HS-5 (cell line): Measurements from ENCODE around the gene FLRT2.

Source experiments
- DNase-seq: peaks from one replicate; pipeline ENCODE4 v3.0.0-alpha.2; 2012; ENCODE audit warnings: low read depth

Gene FLRT2

DNA sequence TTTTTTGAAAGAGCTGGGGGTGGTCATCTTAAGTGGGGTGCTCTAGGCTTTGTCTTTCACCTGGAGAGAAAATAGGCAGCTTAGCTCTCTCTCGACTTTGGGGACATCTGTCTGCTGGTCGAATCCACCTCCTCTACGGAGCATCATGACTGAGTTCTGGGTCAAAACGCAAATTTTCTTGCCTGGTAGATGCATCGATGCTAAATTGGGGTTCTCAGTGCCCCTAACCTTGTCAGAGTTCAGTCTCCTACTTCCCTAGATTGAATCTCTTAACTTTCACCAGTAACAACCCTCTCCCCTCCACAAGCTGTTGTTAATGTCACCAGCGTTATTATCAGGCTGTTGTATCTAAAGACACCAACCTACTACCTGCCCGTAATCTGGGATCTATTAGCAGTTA is 682 bp downstream of the FLRT2 start:
- DNase-seq = no peak

DNA sequence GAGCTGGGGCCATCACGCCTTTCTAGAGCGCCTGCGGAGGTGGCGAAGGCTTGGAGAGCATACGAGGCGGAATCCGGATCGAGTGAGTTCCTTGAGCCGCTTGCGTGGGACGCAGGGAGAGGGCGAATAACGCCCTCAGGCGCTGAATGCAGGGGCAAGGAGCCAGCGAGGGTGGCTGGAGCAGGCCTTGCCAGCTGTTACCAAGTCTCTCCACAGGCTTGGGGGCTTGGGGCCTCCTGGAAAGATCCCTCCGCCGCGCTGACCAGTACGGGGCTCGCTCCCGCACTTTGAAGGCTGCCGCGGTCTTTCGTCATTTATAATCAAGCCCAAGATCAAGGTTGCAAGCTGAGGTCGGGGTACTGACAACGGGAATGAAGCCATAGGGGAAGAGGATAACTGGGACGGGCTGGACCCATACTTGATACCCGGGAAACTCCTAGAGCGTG is 1.2 kb downstream of the FLRT2 start:
- DNase-seq = no peak

DNA sequence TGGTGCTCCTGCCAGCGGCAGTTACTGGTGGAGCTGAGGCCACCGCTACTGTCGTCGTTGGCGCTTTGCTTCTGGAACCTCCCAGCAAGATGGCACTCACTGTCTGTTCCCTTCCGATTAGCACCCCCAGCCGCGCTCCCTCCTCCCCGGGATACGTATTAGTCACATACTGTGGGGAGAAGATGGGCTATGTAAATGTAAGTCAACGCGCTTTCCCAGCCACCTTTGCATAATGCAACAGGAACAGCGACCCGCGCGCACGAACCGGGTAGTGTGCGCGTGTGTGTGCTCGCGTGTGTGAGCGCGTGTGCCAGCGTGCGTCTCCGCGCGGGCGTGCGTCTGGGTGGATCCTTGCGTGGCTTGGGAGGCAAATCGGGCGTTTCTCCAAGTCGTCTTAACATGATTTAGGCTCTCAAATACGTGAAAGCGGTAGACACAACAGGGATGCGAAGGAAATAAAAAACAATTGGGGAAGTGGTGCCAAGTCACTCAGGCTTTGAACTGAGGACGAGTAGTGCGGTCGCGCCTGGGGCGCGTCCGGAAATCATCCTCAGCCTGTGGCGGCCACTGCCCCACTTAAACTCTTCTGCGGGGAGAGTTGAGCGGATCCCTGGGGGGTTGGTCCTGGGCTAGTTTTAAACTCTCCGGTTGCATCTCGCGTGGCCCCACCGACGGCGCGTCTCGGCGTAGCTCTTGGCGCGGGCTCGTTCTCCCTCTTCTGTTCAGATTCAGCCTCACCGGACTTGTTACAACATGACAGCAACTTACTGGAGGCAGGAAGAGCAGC is 1.8 kb downstream of the FLRT2 start:
- no peak for DNase-seq

DNA sequence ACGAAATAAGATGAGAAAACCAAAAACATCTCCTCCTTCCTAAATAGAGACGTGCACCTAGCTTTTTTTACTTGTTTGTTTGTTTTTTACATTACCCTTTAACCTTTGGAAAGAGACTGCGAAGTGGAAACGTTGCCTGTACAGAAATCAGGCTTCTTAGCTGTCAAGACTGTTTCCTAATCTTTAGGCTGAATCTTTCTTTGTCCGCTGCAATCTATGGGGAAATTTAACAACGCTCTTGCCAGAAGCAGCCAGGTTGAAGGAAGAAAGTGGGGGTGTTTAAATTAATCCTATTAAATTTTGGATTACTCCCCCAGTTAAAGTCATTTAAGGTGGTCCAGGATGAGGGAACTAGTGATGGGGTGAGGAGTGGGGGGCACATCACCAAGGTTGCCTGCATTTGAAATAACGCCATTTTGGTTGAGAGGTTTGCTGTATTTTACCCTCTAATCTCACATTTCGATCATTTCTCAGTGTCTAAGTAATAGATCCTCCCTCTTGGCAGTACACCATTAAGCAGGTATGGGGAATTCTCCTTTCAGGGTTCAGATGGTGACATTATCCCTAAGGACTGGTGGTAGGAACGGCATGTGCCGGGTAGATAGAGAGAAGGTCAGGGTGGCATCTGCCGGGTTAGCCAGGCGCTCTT is 2.6 kb downstream of the FLRT2 start:
- DNase-seq = no peak

DNA sequence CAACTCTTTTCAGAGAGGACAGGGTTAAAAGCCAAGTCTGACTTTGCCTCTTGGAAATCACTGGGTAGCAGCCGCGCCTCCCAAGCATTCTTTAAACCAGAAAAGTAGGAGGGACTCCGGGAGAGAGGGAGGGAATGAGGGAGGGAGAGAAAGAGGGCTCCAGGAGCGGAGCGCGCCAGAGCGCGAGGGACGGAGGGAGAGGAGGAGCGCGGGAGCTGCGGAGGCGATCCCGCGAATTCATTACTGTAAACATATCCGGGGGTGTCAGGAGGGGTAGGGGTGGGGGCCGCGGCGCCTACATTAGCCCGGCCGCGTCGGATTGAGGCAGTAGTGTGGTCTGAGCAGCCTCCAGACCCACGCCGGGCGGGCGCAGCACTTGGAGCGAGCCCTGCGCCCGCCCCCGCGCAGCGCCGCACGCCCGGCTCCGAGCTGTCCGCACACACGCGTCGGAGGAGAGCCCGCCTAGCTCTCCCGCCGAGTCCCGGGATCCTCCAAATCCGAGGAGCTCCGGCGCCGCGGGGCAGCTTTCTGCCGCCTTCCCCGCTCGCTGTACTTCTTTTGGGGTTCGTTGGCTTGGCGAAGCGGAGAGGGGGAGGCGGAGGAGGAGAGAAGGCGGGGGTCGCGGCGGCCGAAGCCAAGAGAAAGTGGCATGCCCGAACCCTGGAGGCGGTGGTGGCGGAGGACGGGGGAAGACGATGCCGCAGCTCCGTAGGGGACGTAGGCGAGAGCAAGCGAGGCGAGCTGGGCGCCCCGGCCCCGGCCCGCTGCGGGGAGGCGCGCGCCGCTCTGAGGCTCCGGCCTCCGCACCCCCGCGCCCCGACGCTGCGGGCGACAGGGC is 3.3 kb downstream of the FLRT2 start:
- DNase-seq = no peak

DNA sequence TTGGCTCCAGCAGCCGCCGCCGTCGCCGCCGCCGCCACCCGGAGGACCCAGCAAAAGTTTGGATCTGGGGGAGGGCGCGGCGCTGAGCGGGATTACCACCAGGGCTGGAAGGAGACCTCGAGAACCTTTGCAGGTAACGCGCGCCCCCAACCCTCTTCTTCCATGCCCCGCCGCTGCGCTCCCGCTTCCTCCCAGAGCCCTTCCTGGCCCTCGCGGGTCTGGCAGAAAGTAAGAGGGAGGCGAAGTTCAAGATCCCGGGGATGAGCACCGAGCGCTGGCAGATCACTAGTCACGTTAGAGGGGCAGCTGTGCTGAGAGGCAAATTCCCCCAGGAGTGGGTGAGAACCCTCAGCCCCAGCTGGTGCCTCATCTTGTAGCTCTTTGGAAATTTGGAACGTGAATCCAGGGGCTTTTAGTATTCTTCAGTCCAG is 3.9 kb downstream of the FLRT2 start:
- no peak for DNase-seq

DNA sequence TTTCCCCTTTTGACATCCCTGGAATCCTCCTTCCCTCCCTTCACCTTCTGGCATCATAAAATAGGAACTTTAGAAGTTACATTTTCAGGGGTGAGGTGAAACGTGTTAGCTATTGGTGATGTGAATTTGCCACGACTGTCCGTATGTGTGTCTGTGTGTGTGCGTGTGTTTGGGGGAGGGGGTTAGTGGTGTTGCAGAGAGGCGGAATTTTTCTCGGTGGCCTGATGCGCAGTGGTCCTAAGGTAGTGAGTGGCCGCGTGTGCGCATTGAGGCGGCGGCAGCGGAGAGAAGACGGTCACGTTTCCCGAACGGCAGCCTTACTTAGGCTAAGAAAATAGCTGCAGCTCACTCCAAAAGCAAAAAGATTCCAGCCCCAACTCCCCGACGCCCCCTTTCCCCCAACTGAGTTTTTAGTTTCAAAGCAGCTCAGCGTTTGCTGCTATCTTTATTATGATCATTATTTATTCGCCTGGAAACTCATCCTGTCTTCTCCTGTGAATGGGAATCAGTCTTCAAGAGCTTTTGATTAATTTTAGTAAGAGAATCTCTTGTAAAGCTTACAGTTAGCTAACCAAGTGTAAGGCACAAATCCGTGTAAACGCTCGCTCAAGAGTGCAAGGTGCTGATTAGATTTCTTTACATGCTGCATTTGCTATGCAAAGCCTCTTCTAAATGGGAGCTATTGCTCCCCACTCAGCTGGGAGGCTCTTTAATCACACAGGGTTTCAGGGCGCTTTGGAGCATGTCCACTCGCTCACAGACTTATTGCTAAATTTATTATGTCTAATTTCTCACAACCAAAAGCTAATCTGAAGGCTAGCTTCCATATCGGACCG is 4.7 kb downstream of the FLRT2 start:
- DNase-seq = no peak

DNA sequence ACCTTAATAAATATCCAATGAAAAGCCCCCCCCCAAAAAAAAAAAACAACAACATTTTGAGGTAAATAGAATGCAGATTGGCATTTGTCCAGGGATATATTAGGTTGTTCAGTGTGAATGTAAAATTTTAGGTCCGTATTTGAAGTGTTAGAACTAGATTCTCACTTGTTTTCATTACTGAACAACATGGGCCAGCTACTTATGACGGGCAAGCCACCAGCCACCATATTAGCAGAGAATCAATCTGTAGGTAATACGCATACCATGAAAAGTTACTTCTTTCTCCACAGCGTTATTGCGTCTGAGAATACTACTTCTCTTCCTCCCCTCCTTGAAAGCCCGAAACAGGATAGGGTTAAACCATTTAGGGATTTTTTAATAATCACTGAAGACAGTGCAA is 5.4 kb downstream of the FLRT2 start:
- no peak for DNase-seq

DNA sequence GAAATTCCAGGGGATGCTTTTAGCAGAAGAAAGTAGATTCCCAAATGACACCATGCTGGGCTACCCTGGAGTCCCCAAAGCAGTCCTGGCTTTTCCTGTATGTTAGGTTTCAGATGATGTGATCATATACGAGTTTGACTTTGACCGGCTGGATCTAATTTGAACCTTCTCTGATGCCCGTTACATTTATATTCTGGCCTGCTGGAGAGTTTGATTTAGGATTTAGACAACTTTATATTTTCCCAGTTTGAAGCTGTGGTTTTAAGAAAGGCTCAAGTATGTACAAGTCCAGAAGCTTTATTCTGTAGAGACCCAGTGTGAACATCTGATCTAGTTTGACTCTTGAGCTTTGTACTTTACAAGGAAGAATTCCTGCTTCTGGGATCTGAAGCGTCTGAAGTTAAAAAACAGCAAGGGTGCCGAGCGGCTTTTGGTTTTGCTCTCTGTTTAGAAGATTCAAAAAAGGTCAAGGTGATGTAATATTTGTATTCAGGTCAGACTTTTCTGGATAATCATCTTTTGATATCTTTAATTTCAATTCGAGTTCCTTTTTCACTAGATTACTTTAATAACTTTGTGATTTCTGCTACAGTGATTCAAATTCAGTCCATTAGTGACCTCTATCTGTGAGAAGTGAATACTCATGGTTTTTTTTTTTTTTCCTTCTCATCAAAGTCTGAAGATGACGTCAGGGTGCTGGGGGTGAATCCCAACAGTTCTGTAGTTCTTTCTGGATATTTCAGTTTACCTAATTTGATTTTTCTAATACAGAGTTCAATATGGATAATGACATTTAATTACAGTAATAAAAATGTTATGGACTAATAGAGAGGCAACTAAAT is 6.3 kb downstream of the FLRT2 start:
- no peak for DNase-seq

DNA sequence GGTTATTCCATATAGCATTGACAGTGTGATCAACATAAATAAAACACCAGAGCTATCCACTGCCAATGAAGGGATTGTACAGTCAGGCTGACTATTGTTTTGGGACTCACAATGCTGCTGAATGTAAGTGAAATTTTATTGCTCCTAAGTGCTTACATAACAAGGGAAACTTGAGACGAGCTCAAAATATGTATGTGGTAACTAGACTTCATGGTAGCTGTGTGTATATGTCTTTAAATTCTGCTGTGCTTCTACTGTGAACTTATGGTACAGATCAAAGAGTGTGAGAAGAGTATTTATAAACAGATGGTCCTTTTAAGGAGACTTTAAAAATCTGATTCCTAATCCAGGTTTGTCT is 6.9 kb downstream of the FLRT2 start:
- no peak for DNase-seq

DNA sequence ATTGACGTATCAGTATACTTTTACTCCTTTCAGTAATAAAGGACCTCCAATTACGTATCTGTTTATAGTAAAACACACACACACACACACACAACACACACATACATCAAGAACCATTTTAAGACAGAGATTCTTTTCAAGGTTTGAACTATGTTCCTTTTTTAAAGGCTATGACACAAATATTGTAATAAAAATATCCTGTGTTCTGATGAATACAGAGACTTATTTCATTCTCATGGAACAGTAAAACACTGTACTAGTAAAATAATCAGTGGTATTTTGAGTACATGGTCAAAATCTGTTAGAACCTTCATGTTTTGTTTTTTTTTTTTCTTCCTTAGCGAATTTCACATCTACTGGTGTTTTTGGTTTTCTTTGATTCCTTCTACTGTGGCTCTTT is 7.6 kb downstream of the FLRT2 start:
- DNase-seq = no peak

DNA sequence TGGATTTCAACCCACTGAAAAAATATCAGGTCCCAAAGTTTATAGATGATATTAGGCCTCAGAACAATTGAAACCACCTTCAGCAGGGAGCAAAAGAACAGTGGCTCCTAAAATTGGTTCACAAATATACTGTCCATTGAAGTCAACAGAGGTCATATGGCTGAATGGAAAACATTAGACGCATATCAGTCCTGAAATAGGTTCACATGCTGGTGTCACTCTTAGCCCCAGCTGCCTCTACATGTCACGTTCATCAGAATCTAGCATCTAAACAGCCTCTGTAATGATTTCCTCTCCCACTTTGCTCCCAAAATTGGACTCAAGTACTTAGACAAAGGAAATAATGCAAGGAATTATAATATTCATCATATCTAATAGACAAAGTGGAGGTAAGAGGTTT is 8.7 kb downstream of the FLRT2 start:
- no peak for DNase-seq

DNA sequence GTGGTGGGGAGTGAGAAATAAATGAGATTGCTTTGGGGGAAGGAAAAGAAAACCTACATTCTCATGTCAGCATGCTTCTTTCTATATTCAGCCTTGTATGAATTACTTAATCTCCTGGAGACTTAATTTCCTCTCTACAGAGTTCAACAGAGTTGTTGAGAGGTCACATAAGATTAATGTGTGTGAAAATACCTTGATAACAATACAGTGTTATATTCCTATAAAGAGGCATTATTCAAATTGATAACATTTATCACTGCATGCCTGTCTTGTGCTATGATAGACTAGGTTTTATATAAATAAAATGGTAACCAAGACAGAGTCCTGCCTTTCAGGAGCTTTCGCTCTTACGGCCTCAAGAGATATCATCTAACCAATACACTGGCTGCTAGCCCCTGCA is 9.6 kb downstream of the FLRT2 start:
- DNase-seq = no peak

DNA sequence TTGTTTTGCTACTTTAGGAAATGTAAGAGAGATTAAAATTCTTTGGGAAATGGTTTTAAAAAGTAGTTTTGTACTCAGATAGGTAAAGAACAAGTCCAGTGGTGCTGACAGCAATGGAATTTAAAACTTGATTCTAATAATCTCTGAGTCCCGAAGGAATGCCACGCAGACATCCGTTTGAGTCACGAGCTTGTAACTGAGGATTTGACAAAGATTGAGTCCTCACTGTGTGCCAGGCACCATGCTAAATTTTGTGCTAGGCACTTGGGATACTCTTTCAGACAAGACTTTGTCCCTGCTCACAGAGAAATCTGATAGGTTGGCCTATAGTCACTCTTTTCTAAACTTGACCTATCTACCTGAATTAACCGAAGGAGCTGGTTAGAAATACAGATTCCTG is 12.7 kb downstream of the FLRT2 start:
- DNase-seq = no peak

DNA sequence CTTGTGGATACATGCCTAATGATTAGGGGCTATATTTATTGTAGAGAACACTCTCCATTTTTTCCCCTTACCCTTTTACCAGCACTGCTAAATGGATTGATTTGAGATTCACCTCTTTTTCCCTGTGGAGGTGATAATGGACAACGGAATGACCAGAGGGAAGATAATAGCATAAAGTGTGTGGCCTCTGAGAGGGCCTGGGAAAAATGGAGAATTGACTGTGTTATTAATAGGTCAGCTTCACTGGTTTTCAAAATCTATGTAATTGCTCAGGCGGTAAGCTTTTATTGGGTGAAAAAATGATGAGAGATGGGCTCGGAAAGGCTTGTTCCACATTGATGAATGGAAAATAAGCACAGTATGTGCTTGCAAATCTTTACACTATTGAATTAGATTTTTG is 15.8 kb downstream of the FLRT2 start:
- no peak for DNase-seq

DNA sequence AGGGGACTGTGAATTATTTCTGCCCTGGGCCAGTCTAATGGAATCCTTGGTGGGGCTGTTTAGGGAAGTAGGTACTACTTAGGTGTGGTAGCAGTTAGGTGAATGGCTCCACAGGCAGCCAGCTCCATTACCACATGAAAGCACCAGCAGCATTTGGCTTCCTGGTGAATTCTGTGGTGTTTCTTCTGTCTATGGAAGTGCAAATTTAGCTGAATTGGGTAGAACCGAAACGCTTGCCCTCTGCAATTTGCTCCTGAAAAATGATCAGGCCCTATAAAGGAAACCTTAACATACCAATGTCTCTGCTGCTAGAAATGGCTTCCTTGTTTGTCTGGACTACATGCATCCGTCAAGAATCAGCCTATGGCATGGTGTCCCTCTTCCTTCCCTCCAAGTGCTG is 16.4 kb downstream of the FLRT2 start:
- no peak for DNase-seq

DNA sequence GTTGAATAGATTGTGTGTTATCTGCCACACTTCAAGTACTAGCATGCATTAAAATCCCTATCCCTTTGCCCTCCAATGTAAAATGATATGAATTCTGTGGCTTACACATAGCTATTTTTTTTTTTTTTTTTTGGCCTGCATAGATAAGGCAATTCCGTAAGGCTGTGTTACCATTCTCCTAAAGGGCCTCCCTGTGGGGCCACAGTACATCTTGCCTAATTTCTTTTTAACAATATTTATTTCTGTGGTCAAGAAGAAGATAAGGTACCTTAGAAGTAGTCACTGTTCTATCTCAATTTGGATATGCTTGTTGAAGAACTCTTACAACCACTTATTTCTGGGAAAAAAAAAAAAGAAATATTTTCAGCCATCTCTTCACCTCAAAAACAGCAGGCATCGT is 19.8 kb downstream of the FLRT2 start:
- DNase-seq = no peak

DNA sequence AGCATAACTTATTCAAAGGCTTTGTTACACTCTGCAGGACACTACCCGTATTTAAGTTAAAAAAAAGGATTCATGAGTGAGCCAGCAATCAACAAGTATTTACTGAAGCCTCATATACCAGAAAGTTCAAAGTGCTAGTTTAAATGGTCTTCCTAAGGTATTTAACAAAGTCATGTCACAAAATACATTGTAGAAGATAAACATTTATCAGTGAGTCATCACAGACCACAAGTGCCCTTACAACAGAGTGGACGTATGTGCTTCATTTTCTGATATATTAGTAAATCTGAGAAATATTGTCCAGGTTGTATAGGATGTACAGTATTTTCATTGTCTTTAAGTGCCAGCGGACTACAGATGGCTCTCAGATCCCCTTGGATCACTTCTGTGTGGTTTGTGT is 24.2 kb downstream of the FLRT2 start:
- DNase-seq = no peak

DNA sequence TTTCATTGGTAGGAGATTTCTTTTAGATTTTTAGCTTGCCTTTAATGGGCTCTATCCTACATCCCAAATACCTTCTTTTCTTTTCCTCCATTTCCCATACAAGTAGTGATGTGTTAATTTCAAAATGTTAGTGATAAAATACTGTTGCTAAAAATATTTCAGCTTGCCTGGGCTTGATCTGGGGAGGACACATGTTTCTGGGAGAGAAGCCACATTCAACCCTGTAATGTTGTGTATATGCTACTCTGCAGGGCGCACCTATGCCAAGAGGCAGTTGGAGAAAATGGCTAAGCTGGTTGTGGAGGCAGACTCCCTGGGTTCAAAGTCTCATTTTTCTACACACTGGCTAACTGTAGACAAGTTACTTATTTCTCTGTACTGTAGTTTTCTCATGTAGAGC is 26.3 kb downstream of the FLRT2 start:
- DNase-seq = no peak

DNA sequence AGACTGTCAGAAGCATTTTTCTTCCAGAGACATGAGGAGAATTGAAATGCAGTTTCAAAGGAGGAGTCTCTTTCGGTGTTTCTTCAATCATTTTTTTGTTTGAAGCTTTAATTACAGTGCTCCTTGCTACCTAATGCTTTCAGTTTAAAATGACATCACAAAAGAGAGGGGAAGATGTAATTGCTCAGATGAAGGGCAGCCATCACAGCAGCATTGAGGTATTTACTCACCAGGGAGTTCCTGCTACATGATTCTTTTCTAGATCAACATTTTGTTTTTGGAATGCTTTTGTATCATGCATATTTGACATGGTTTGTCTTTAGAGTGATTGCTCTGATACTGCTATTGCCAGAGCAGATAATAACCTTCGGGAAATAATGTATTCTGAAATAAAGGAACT is 28.6 kb downstream of the FLRT2 start:
- no peak for DNase-seq

DNA sequence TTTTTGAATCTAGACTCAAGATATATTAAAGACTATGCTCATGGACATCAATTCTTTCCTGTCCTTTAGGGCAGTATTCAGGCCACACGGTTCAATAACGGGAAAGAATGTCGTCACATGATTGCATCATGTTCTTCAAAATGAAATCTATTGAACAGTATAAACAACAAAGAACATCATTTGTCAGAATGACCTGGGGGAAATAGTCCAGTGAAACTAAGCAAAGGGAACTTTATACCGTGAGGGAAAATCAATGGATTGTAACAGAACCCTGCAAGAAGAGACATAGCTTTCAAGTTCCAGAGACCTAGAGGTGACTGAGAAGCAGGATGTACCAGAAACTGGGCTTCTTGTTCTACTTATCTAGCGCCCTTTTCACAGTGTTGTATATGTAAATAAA is 32.7 kb downstream of the FLRT2 start:
- no peak for DNase-seq
